Keratinocyte (primary cell): ENCODE measurements around the gene CYP46A1.

Experiments used
- CTCF ChIP-seq, 3 experiments: IDR thresholded peaks in 1 of 3; conservative IDR thresholded peaks in 1 of 3; optimal IDR thresholded peaks in 1 of 3; 2 replicates in 2 of 3; 3 replicates in 1 of 3; pipeline versions ENCODE3 to v1.5.1; 2011; ENCODE audit warnings: low read length in 3 of 3, mild to moderate bottlenecking in 3 of 3, moderate library complexity in 2 of 3, control low read depth in 1 of 3, inconsistent platforms in 1 of 3; ENCODE audit not compliant: insufficient read depth in 2 of 3; ENCODE audit errors: extremely low read depth in 1 of 3
- EZH2 ChIP-seq: IDR thresholded peaks from one replicate; pipeline ENCODE4 v1.6.1; 2012; ENCODE audit warnings: inconsistent platforms, mild to moderate bottlenecking, low read length, moderate library complexity

- no peak for TF ChIP-seq CTCF (optimal IDR thresholded peaks at IDR 0.05 in 1 of 3, IDR thresholded peaks at IDR 0.05 in 1 of 3, conservative IDR thresholded peaks at IDR 0.05 in 1 of 3; ENCODE audit: extremely low read depth in 1 of 3, insufficient read depth in 2 of 3, low read length in 3 of 3)
- no peak for TF ChIP-seq EZH2
Observed at GRCh38 chr14:99748529-99748928, 64.4 kb downstream of the CYP46A1 start.
